ENCODE data around the gene PPP1R2.

The PPP1R2 gene

DNA sequence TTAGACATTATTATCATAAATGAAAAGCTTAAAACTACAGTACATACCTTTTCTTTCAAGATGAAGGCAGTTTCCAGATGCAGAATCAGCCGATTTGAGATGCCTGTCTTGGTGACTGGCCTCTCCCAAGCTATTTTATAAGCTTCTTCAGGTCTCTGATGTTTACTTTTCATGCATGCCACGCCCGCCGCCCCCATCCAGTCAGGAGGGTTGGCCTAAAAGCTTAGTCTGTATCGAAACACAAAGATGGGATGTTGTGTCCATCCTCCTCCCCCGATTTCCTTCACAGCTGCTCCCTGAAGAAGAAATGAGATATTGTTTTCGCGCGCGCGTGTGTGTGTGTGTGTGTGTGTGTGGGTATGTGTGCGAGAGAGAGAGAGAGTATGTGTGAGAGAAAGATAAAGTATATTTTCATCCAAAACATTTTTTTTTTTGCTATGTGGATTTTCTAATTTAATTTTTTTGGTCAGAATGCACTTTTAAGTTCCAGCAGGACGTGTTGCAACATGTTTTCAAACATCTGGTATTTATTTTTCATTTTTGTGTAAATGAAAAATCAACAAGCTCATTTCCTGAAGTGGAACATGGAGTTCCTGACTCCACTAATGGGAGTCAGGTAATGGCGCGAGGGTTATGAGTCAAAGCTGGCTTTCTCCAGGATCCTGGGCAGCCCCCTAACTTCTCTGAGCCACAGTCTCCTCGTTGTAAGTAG, 40.9 kb upstream of the PPP1R2 start, which contains the start of gene APOD:
APOD (minus strand) TSS at position 110 of the 712 bp plus-strand sequence. CDS start 4,479 bp downstream, outside the sequence.
- H3K9me2 ChIP-seq (replicated peaks; ENCODE audit: low read depth, low read length) = no peaks in the 10 kb centered on the region
- H3K36me3 ChIP-seq (ENCODE audit: insufficient read depth, low read length) = no peaks in the 10 kb centered on the region
- H3K4me1 ChIP-seq (ENCODE audit: insufficient read depth, low read length, poor library complexity, severe bottlenecking) = no peaks in the 10 kb centered on the region
- no peak within 1 kb of the TSS for H3K4me2 ChIP-seq (ENCODE audit: low read depth, low read length, poor library complexity, severe bottlenecking)
- no peaks in the 10 kb centered on the region for H3K27me3 ChIP-seq (ENCODE audit: insufficient read depth, low read length, poor library complexity, severe bottlenecking)
- no peaks in the 10 kb centered on the region for H4K20me1 ChIP-seq (ENCODE audit: insufficient read depth, low read length, poor library complexity, severe bottlenecking)
- no peak within 1 kb of the TSS; the same call in 1 of the 2 replicates for H2AFZ ChIP-seq (ENCODE audit: low read length)
- no peak within 1 kb of the TSS for H3K4me3 ChIP-seq (ENCODE audit: low read length, poor library complexity, severe bottlenecking)
- H3F3A ChIP-seq (ENCODE audit: low read depth) = no peaks in the 10 kb centered on the region
- no peaks in the 10 kb centered on the region for H3K9me3 ChIP-seq (ENCODE audit: insufficient read depth, low read depth, low read length)
- H3K9ac ChIP-seq (ENCODE audit: low read depth, low read length, poor library complexity, severe bottlenecking) = no peak within 1 kb of the TSS
- no peaks in the 10 kb centered on the region for H3K79me2 ChIP-seq (ENCODE audit: insufficient read depth, low read length)
- TF ChIP-seq, protein P1, sequence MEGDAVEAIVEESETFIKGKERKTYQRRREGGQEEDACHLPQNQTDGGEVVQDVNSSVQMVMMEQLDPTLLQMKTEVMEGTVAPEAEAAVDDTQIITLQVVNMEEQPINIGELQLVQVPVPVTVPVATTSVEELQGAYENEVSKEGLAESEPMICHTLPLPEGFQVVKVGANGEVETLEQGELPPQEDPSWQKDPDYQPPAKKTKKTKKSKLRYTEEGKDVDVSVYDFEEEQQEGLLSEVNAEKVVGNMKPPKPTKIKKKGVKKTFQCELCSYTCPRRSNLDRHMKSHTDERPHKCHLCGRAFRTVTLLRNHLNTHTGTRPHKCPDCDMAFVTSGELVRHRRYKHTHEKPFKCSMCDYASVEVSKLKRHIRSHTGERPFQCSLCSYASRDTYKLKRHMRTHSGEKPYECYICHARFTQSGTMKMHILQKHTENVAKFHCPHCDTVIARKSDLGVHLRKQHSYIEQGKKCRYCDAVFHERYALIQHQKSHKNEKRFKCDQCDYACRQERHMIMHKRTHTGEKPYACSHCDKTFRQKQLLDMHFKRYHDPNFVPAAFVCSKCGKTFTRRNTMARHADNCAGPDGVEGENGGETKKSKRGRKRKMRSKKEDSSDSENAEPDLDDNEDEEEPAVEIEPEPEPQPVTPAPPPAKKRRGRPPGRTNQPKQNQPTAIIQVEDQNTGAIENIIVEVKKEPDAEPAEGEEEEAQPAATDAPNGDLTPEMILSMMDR (conservative IDR thresholded peaks at IDR 0.05; ENCODE audit: low read length) = no peak
- TF ChIP-seq EZH2phosphoT487 (IDR thresholded peaks at IDR 0.05; ENCODE audit: borderline replicate concordance) = no peak

DNA sequence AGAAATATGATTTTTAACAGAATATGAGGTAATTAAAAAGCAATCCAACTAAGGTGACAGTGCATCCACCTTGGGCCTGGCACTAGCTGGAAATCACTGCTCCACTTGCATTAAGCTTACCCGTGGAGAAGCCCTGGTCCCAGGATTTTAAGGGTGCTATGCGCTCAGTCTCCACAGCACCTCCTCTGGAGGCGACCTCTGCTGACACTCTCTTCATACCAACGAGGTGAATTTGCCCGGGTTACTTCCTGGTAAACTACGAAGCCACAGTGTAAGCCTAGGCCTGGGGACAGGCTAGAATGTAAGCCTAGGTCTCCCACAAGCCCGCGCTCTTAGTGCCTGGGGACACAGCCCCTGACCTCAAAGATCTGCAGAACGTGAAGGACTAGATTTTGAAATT, 39.8 kb upstream of the PPP1R2 start:
- H3K4me2 ChIP-seq (ENCODE audit: low read depth, low read length, poor library complexity, severe bottlenecking) = no peak overlapping the region
- H3K4me3 ChIP-seq (ENCODE audit: low read length, poor library complexity, severe bottlenecking) = no peak overlapping the region
- no peak overlapping the region for H2AFZ ChIP-seq (ENCODE audit: low read length)
- no peaks in the 10 kb centered on the region for H4K20me1 ChIP-seq (ENCODE audit: insufficient read depth, low read length, poor library complexity, severe bottlenecking)
- H3K9me3 ChIP-seq (ENCODE audit: insufficient read depth, low read depth, low read length) = no peaks in the 10 kb centered on the region
- no peaks in the 10 kb centered on the region for H3K4me1 ChIP-seq (ENCODE audit: insufficient read depth, low read length, poor library complexity, severe bottlenecking)
- no peaks in the 10 kb centered on the region for H3K27me3 ChIP-seq (ENCODE audit: insufficient read depth, low read length, poor library complexity, severe bottlenecking)
- no peak overlapping the region for H3K9ac ChIP-seq (ENCODE audit: low read depth, low read length, poor library complexity, severe bottlenecking)
- H3K79me2 ChIP-seq (ENCODE audit: insufficient read depth, low read length) = no peaks in the 10 kb centered on the region
- TF ChIP-seq, protein P1 (conservative IDR thresholded peaks at IDR 0.05; ENCODE audit: low read length) = no peak
- no peak for TF ChIP-seq EZH2phosphoT487 (IDR thresholded peaks at IDR 0.05; ENCODE audit: borderline replicate concordance)
- H3K9me2 ChIP-seq (replicated peaks; ENCODE audit: low read depth, low read length) = no peaks in the 10 kb centered on the region
- no peaks in the 10 kb centered on the region for H3K36me3 ChIP-seq (ENCODE audit: insufficient read depth, low read length)
- no peaks in the 10 kb centered on the region for H3F3A ChIP-seq (ENCODE audit: low read depth)

DNA sequence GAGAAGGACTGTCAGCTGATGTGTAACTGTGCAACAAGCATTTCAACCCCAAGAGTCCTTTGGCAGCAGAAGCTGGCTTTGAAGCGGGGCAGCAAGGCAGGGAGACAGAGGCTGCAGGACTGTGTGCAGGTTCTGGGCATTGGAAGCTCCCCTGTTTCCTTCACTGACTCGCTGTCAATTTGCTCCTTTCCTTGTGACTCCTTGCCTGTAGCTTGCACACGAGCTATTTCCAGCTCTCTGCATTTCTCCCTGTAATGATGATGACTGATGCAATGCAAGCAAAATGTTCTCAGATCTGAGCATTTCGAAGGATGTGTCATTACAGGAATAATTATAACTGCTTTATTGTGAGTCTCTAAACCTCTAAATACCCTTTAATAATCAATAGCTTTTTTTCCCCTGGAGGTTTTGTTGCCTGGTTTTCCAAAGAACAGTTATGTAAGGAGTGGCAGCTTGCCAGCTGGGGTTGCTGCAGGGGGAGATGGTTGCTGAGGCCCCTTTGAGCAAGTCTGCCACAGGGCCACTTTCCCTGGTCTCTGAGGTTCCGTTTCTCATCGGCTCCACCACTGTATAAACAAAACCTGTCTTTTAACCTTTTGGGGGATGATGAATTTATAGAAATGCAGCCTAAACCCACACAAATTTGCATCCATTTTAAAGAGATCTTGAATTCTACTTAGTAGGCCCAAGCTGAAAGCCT, 37.8 kb upstream of the PPP1R2 start:
- H3K4me3 ChIP-seq (ENCODE audit: low read length, poor library complexity, severe bottlenecking) = no peak overlapping the region
- H3K9me3 ChIP-seq (ENCODE audit: insufficient read depth, low read depth, low read length) = no peaks in the 10 kb centered on the region
- H4K20me1 ChIP-seq (ENCODE audit: insufficient read depth, low read length, poor library complexity, severe bottlenecking) = no peaks in the 10 kb centered on the region
- no peak for TF ChIP-seq EZH2phosphoT487 (IDR thresholded peaks at IDR 0.05; ENCODE audit: borderline replicate concordance)
- TF ChIP-seq, protein P1 (conservative IDR thresholded peaks at IDR 0.05; ENCODE audit: low read length) = no peak
- no peak overlapping the region for H3K4me2 ChIP-seq (ENCODE audit: low read depth, low read length, poor library complexity, severe bottlenecking)
- no peak overlapping the region for H2AFZ ChIP-seq (ENCODE audit: low read length)
- no peaks in the 10 kb centered on the region for H3K9me2 ChIP-seq (replicated peaks; ENCODE audit: low read depth, low read length)
- H3K9ac ChIP-seq (ENCODE audit: low read depth, low read length, poor library complexity, severe bottlenecking) = no peak overlapping the region
- no peaks in the 10 kb centered on the region for H3F3A ChIP-seq (ENCODE audit: low read depth)
- no peaks in the 10 kb centered on the region for H3K36me3 ChIP-seq (ENCODE audit: insufficient read depth, low read length)
- no peaks in the 10 kb centered on the region for H3K27me3 ChIP-seq (ENCODE audit: insufficient read depth, low read length, poor library complexity, severe bottlenecking)
- no peaks in the 10 kb centered on the region for H3K4me1 ChIP-seq (ENCODE audit: insufficient read depth, low read length, poor library complexity, severe bottlenecking)
- no peaks in the 10 kb centered on the region for H3K79me2 ChIP-seq (ENCODE audit: insufficient read depth, low read length)

Measured in Loucy (cell line).